Prostate gland (tissue), 2 donors: ENCODE data around the gene CEP72.

Experiments
- POLR2A ChIP-seq: fragments of 450-650 bp; IDR thresholded peaks from one replicate; pipeline ENCODE4 v1.6.1; 2016; ENCODE audit warnings: antibody characterized with exemption, mild to moderate bottlenecking
- POLR2AphosphoS5 ChIP-seq: sonication (generic); formaldehyde crosslinking; IDR thresholded peaks from one replicate; pipeline ENCODE4 v1.6.1; 2017; ENCODE audit warnings: antibody characterized with exemption
- TF ChIP-seq, protein P1 (sequence below), 4 experiments: fragments of 200-600 bp in 2 of 4; fragments of 450-650 bp in 2 of 4; sonication (generic) in 2 of 4; IDR thresholded peaks; 1 replicate in 3 of 4; 2 replicates in 1 of 4; pipeline ENCODE4 v1.5.1; 2016 to 2019; ENCODE audit warnings: antibody characterized with exemption in 4 of 4, mild to moderate bottlenecking in 2 of 4, moderate library complexity in 2 of 4

DNA sequence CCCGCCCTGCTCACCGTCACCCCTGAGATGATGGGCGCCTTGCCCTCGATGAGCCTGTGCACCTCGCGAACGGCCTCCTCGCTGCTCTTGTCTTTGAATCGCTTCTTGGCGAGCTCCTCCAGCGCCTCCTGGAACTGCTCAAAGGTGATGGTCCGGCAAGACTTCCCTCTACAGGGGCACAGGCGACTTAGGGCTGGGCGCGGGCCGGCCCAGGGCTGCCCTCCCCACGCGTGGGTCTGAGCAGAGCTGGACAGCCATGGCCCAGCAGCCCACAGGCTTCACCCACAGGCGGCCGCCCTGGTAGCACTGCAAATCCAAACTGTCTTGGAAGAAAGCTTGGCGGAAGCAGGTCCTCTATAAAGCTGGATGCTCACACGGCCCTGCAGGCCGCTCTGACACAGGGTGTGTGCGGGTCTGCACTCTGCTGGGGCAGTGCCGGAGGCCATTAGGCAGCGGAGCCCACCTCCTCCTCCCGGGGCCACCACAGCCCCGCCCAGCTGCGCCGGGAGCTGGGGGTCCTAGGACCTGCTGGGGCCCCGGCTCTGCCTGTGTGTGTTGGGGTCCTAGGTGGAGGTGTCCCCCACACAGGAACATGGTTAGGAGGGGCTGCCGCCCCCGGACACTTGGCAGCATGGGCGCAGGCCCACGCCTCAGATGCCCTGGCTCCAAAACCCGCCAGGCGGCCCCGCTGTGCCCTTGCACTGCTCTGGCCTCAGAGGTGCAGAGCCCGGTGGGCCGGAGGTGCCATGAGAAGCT, 54.0 kb downstream of the CEP72 start:
- TF ChIP-seq POLR2A (no peak), POLR2AphosphoS5 (no peak)
- TF ChIP-seq, protein P1, sequence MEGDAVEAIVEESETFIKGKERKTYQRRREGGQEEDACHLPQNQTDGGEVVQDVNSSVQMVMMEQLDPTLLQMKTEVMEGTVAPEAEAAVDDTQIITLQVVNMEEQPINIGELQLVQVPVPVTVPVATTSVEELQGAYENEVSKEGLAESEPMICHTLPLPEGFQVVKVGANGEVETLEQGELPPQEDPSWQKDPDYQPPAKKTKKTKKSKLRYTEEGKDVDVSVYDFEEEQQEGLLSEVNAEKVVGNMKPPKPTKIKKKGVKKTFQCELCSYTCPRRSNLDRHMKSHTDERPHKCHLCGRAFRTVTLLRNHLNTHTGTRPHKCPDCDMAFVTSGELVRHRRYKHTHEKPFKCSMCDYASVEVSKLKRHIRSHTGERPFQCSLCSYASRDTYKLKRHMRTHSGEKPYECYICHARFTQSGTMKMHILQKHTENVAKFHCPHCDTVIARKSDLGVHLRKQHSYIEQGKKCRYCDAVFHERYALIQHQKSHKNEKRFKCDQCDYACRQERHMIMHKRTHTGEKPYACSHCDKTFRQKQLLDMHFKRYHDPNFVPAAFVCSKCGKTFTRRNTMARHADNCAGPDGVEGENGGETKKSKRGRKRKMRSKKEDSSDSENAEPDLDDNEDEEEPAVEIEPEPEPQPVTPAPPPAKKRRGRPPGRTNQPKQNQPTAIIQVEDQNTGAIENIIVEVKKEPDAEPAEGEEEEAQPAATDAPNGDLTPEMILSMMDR (IDR thresholded peaks at IDR 0.05), result no peak
